Natural killer cell (primary cell): ENCODE data around the gene CDK5RAP1. TPM values are rescaled to one million over a fixed set of nuclear protein-coding genes. Genes with fewer than 3 reads are reported as not detected.

Experiments
- ATAC-seq, 3 donors: fragments of 150-1000 bp in 2 of 3; fragments of 200-7000 bp in 1 of 3; cut with Tn5 transposase; 1 replicate in 1 of 3; 2 replicates in 2 of 3; pipeline ENCODE4 v1.10.0; 2021; ENCODE audit warnings: mild to moderate bottlenecking in 2 of 3, moderate library complexity in 2 of 3
- DNase-seq, 2 donors: peaks; one replicate each; pipeline versions ENCODE4 v3.0.0 to v3.0.0-alpha.2; 2013 to 2021; ENCODE audit warnings: mixed read lengths in 1 of 2
- H3K27ac ChIP-seq: one replicate; pipeline ENCODE4 v1.5.1; 2013; ENCODE audit warnings: mild to moderate bottlenecking, low read length
- H3K27me3 ChIP-seq: one replicate; pipeline ENCODE4 v1.6.1; 2013; ENCODE audit warnings: low read length; ENCODE audit not compliant: control insufficient read depth, insufficient read depth
- H3K36me3 ChIP-seq: one replicate; pipeline ENCODE4 v1.6.1; 2013; ENCODE audit warnings: low read length; ENCODE audit not compliant: control insufficient read depth, insufficient read depth
- H3K4me1 ChIP-seq: one replicate; pipeline ENCODE4 v1.6.1; 2013; ENCODE audit warnings: low read length; ENCODE audit not compliant: control insufficient read depth, insufficient read depth
- H3K4me3 ChIP-seq: one replicate; pipeline ENCODE4 v1.5.1; 2013; ENCODE audit warnings: low read length
- H3K9me3 ChIP-seq: one replicate; pipeline ENCODE4 v1.6.1; 2013; ENCODE audit warnings: low read length; ENCODE audit not compliant: control insufficient read depth, insufficient read depth
- H3K27ac Mint-ChIP-seq, 2 donors: one replicate each; pipeline ENCODE4 v1.8.0; 2022; ENCODE audit warnings: mild to moderate bottlenecking in 2 of 2, mixed read lengths in 2 of 2, moderate library complexity in 1 of 2
- H3K27me3 Mint-ChIP-seq, 2 donors: one replicate each; pipeline ENCODE4 v1.8.0; 2022; ENCODE audit warnings: low read depth in 2 of 2, mixed read lengths in 2 of 2
- H3K36me3 Mint-ChIP-seq: one replicate; pipeline ENCODE4 v1.8.0; 2022; ENCODE audit warnings: mixed read lengths
- H3K4me1 Mint-ChIP-seq, 2 donors: one replicate each; pipeline ENCODE4 v1.8.0; 2022; ENCODE audit warnings: mixed read lengths in 2 of 2
- H3K4me3 Mint-ChIP-seq: one replicate; pipeline ENCODE4 v1.8.0; 2022; ENCODE audit warnings: mild to moderate bottlenecking, moderate library complexity, mixed read lengths
- H3K9me3 Mint-ChIP-seq, 2 donors: one replicate each; pipeline ENCODE4 v1.8.0; 2022; ENCODE audit warnings: mixed read lengths in 2 of 2
- WGBS: methylation state at CpG from one replicate; pipeline ENCODE4 v1.1.7; 2013; ENCODE audit warnings: missing lambda C conversion rate; ENCODE audit not compliant: insufficient coverage; 5-methylcytosine and 5-hydroxymethylcytosine counted together
- intact Hi-C: fragments of 100-400 bp; cut with micrococcal nuclease; formaldehyde crosslinking; loops from one replicate; pipeline ENCODE4 v1.14.2; 2022
- total RNA-seq, 4 donors: library from RNA; stranded (reverse); fragments of 120-200 nt in 1 of 4; gene quantifications; one replicate each; pipeline versions ENCODE4 v1.2.3 to v1.2.4, GENCODE V29; 2013 to 2022
- TF ChIP-seq, protein P1 (sequence below): fragments of 200-600 bp; IDR thresholded peaks from one replicate; pipeline ENCODE4 v1.8.0; 2022; ENCODE audit warnings: antibody characterized with exemption

The CDK5RAP1 gene
- total RNA-seq, 3 donors from 2014 or later (not counting 1 experiment from before 2014, with no cell fraction given), result 59.7 to 71.5 (median 62.6) TPM

DNA sequence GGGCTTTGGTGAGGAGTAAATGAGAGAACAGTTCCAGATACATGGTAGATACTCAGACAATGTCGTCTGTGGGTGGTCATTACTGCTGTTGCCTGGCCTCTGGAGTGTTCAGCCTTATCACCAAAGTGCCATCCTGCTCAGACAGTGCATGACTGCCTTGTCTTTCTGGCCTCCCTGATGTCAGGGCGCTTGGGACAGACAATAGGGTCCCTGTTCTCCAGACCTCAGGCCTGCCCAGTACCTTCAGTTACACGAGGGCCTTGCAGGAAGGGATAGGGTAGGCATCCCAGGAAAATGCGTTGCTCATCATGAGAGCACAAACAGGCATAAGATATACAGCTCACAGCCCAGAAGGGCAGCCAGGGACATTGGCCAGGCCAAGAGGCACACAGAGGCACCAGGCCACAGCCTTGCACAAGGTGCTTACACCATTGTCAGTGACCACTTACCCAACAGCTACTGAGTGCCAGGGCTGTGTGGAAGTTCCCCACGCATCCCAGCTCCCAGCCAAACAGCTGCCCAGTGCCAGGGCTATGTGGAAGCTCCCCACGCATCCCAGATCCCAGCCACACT is 90.9 kb downstream of the CDK5RAP1 start:
- no peaks in the 10 kb centered on the region for H3K27me3 Mint-ChIP-seq
- TF ChIP-seq, protein P1, sequence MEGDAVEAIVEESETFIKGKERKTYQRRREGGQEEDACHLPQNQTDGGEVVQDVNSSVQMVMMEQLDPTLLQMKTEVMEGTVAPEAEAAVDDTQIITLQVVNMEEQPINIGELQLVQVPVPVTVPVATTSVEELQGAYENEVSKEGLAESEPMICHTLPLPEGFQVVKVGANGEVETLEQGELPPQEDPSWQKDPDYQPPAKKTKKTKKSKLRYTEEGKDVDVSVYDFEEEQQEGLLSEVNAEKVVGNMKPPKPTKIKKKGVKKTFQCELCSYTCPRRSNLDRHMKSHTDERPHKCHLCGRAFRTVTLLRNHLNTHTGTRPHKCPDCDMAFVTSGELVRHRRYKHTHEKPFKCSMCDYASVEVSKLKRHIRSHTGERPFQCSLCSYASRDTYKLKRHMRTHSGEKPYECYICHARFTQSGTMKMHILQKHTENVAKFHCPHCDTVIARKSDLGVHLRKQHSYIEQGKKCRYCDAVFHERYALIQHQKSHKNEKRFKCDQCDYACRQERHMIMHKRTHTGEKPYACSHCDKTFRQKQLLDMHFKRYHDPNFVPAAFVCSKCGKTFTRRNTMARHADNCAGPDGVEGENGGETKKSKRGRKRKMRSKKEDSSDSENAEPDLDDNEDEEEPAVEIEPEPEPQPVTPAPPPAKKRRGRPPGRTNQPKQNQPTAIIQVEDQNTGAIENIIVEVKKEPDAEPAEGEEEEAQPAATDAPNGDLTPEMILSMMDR, result no peak
- Histone ChIP-seq H3K27me3 (no peaks in the 10 kb centered on the region), H3K36me3 (no peaks in the 10 kb centered on the region), H3K9me3 (no peaks in the 10 kb centered on the region), H3K4me3 (no peak overlapping the region), H3K27ac (no peak overlapping the region), H3K4me1 (no peaks in the 10 kb centered on the region)
- no peak overlapping the region for H3K4me3 Mint-ChIP-seq
- DNase-seq (no peak), ATAC-seq (no peak)
- peak overlapping the region in 1 of 2 donors; percentile 43 for H3K27ac Mint-ChIP-seq
- no peaks in the 10 kb centered on the region for H3K9me3 Mint-ChIP-seq
- no peaks in the 10 kb centered on the region for H3K36me3 Mint-ChIP-seq
- intact Hi-C loops, result no loop called here
- H3K4me1 Mint-ChIP-seq, result no peaks in the 10 kb centered on the region
- 82% methylated on average over 6 of the region's 6 CpGs for WGBS

DNA sequence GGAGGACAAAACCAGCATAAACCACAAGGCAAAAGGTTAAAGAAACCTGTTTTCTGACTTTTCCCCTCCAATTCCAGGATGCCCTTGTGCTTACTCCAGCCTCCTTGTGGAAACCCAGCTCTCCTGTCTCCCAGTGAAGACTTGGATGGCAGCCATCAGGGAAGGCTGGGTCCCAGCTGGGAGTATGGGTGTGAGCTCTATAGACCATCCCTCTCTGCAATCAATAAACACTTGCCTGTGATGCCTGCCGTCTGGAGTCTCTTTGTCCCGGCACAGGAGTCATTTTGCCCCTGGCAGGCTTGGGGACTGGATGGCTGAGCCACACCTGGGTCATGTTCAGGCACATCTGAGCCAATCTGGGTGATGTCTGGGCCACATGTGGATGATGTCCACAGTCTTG is 91.7 kb downstream of the CDK5RAP1 start:
- H3K36me3 Mint-ChIP-seq, result no peaks in the 10 kb centered on the region
- H3K27ac Mint-ChIP-seq, result no peak overlapping the region
- H3K4me3 Mint-ChIP-seq, result no peak overlapping the region
- H3K27me3 Mint-ChIP-seq, result no peaks in the 10 kb centered on the region
- WGBS, result 65% methylated on average over 2 of the region's 2 CpGs
- DNase-seq (no peak), ATAC-seq (no peak)
- H3K27me3 ChIP-seq, result no peaks in the 10 kb centered on the region
- H3K27ac ChIP-seq, result no peak overlapping the region
- intact Hi-C loops, result no loop called here
- H3K9me3 ChIP-seq, result no peaks in the 10 kb centered on the region
- H3K4me1 Mint-ChIP-seq, result no peaks in the 10 kb centered on the region
- no peaks in the 10 kb centered on the region for H3K36me3 ChIP-seq
- no peaks in the 10 kb centered on the region for H3K9me3 Mint-ChIP-seq
- H3K4me1 ChIP-seq, result no peaks in the 10 kb centered on the region
- TF ChIP-seq, protein P1, result no peak
- no peak overlapping the region for H3K4me3 ChIP-seq

Other genes with a start within 250 kb of the CDK5RAP1 start
- not detected for gene BPIFA2, start 233.4 kb downstream of the CDK5RAP1 start, total RNA-seq
- gene BPIFA3, start 184.2 kb downstream of the CDK5RAP1 start, total RNA-seq, result not detected
- not detected for gene BPIFA1, start 165.5 kb downstream of the CDK5RAP1 start, total RNA-seq
- gene BPIFB1, start 118.3 kb downstream of the CDK5RAP1 start, total RNA-seq, result not detected
- gene SNTA1, start 42.2 kb upstream of the CDK5RAP1 start, total RNA-seq, result 1 to 10 TPM; 1.2 to 2.4 (median 1.8) TPM
- 10 to 100 TPM; 16.5 to 27.5 (median 18.5) TPM for gene CBFA2T2, start 88.6 kb upstream of the CDK5RAP1 start, total RNA-seq